H1 (cell line): ENCODE data around the gene CHTF8. TPM values are rescaled to one million over a fixed set of nuclear protein-coding genes. Genes with fewer than 3 reads are reported as not detected.

ENCODE experiments used
- CTCF ChIA-PET: fragments of 300-600 bp; sonication (Branson Sonifier 250); formaldehyde crosslinking; loops from one replicate; lab custom pipeline; 2021; ENCODE audit not compliant: partially characterized antibody; lab: Charles Lee
- POLR2A ChIA-PET: fragments of 300-600 bp; sonication (Branson Sonifier 250); formaldehyde crosslinking; loops from one replicate; lab custom pipeline; 2021; ENCODE audit warnings: inconsistent platforms; ENCODE audit not compliant: partially characterized antibody; lab: Charles Lee
- DNase-seq, 2 experiments: peaks; one replicate each; pipeline versions ENCODE4 v3.0.0 to v3.0.0-alpha.2; 2010 to 2022; ENCODE audit warnings: low spot score in 2 of 2, low read depth in 1 of 2, mixed read lengths in 1 of 2
- FAIRE-seq: peaks from 2 replicates; lab custom pipeline; 2011; peaks lifted over from hg19 to GRCh38; lab: Jason Lieb, UNC
- H2AFZ ChIP-seq: 2 replicates; pipeline ENCODE4 v1.8.1; 2012; ENCODE audit warnings: low read length, inconsistent platforms
- H2AK5ac ChIP-seq: 2 replicates; pipeline ENCODE4 v1.6.1; 2013; ENCODE audit warnings: low read depth, low read length
- H2BK120ac ChIP-seq: replicated peaks from 2 replicates; pipeline ENCODE3; 2013; ENCODE audit warnings: low read depth, low read length, inconsistent platforms
- H2BK12ac ChIP-seq: 2 replicates; pipeline ENCODE4 v1.6.1; 2013; ENCODE audit warnings: low read depth, low read length
- H2BK15ac ChIP-seq: 2 replicates; pipeline ENCODE4 v1.6.1; 2013; ENCODE audit warnings: low read length
- H2BK20ac ChIP-seq: 2 replicates; pipeline ENCODE4 v1.6.1; 2013; ENCODE audit warnings: low read length
- H2BK5ac ChIP-seq: 2 replicates; pipeline ENCODE4 v1.6.1; 2013; ENCODE audit warnings: low read depth, low read length
- H3K14ac ChIP-seq: 2 replicates; pipeline ENCODE4 v1.6.1; 2013; ENCODE audit warnings: inconsistent platforms; ENCODE audit not compliant: insufficient read length
- H3K18ac ChIP-seq: 2 replicates; pipeline ENCODE4 v1.6.1; 2013; ENCODE audit warnings: low read length; ENCODE audit errors: extremely low read depth
- H3K23ac ChIP-seq: 2 replicates; pipeline ENCODE4 v1.6.1; 2013; ENCODE audit warnings: inconsistent platforms; ENCODE audit not compliant: insufficient read length
- H3K23me2 ChIP-seq: 2 replicates; pipeline ENCODE4 v1.6.1; 2013; ENCODE audit warnings: low read depth, low read length
- H3K27ac ChIP-seq: 2 replicates; pipeline ENCODE4 v1.6.1; 2011; ENCODE audit warnings: low read depth, low read length, inconsistent platforms
- H3K27me3 ChIP-seq, 4 experiments: replicated peaks in 1 of 4; 1 replicate in 1 of 4; 2 replicates in 3 of 4; pipeline versions ENCODE4 v1.6.1 to v1.8.1; 2011 to 2013; ENCODE audit warnings: low read length in 3 of 4, mild to moderate bottlenecking in 3 of 4, inconsistent platforms in 2 of 4, mixed read lengths in 2 of 4, moderate library complexity in 1 of 4; ENCODE audit not compliant: control insufficient read depth in 3 of 4, insufficient read depth in 3 of 4; ENCODE audit errors: extremely low read depth in 1 of 4
- H3K36me3 ChIP-seq, 4 experiments: 2 replicates each; pipeline versions ENCODE4 v1.6.1 to v1.8.1; 2011 to 2013; ENCODE audit warnings: mild to moderate bottlenecking in 4 of 4, low read length in 3 of 4, moderate library complexity in 2 of 4, control low read depth in 1 of 4, inconsistent platforms in 1 of 4; ENCODE audit not compliant: insufficient read depth in 4 of 4, control insufficient read depth in 2 of 4
- H3K4ac ChIP-seq: replicated peaks from 2 replicates; pipeline ENCODE3; 2013; ENCODE audit warnings: low read length, low read depth, mixed read lengths, inconsistent platforms; ENCODE audit not compliant: insufficient read length
- H3K4me1 ChIP-seq, 4 experiments: replicated peaks in 1 of 4; 1 replicate in 1 of 4; 2 replicates in 3 of 4; pipeline versions ENCODE4 v1.6.1 to v1.8.1; 2011 to 2013; ENCODE audit warnings: low read length in 3 of 4, inconsistent platforms in 2 of 4, mixed read lengths in 1 of 4; ENCODE audit not compliant: insufficient read depth in 4 of 4, control insufficient read depth in 3 of 4
- H3K4me2 ChIP-seq, 2 experiments: 2 replicates each; pipeline versions ENCODE4 v1.6.1 to v1.8.1; 2011 to 2013; ENCODE audit warnings: low read depth in 2 of 2, low read length in 2 of 2, control low read depth in 1 of 2, inconsistent platforms in 1 of 2, mild to moderate bottlenecking in 1 of 2; ENCODE audit not compliant: insufficient read depth in 1 of 2
- H3K4me3 ChIP-seq, 4 experiments: fragments of 200-600, 300-600 bp in 1 of 4; sonication (generic), shearing (Covaris generic), sonication (Bioruptor Twin) in 1 of 4; 2 replicates each; pipeline versions ENCODE4 v1.5.1 to v1.8.1; 2011 to 2016; ENCODE audit warnings: low read length in 4 of 4, low read depth in 3 of 4, control low read depth in 2 of 4, inconsistent platforms in 2 of 4, mild to moderate bottlenecking in 2 of 4, mixed read lengths in 1 of 4, moderate library complexity in 1 of 4; ENCODE audit not compliant: insufficient read depth in 2 of 4; ENCODE audit errors: extremely low read depth in 1 of 4
- H3K56ac ChIP-seq: replicated peaks from 2 replicates; pipeline ENCODE3; 2013; ENCODE audit warnings: low read depth, mild to moderate bottlenecking, mixed read lengths, low read length, inconsistent platforms; ENCODE audit not compliant: insufficient read length
- H3K79me1 ChIP-seq: 2 replicates; pipeline ENCODE4 v1.6.1; 2013; ENCODE audit warnings: low read depth, low read length, control low read depth
- H3K79me2 ChIP-seq, 2 experiments: 2 replicates each; pipeline versions ENCODE4 v1.6.1 to v1.8.1; 2012 to 2013; ENCODE audit warnings: low read length in 2 of 2, mild to moderate bottlenecking in 2 of 2, inconsistent platforms in 1 of 2; ENCODE audit not compliant: insufficient read depth in 2 of 2, control insufficient read depth in 1 of 2
- H3K9ac ChIP-seq, 4 experiments: replicated peaks in 1 of 4; 1 replicate in 1 of 4; 2 replicates in 3 of 4; pipeline versions ENCODE4 v1.6.1 to v1.8.1; 2011 to 2013; ENCODE audit warnings: low read depth in 3 of 4, low read length in 3 of 4, control low read depth in 2 of 4, mild to moderate bottlenecking in 2 of 4, moderate library complexity in 2 of 4, inconsistent platforms in 1 of 4; ENCODE audit errors: extremely low read depth in 1 of 4
- H3K9me3 ChIP-seq, 2 experiments: 2 replicates each; pipeline versions ENCODE4 v1.6.1 to v1.8.1; 2012 to 2013; ENCODE audit warnings: mild to moderate bottlenecking in 2 of 2, moderate library complexity in 2 of 2, control low read depth in 1 of 2, inconsistent platforms in 1 of 2, low read depth in 1 of 2, low read length in 1 of 2, mixed read lengths in 1 of 2; ENCODE audit not compliant: insufficient read depth in 2 of 2
- H4K20me1 ChIP-seq, 2 experiments: replicated peaks in 1 of 2; 2 replicates each; pipeline versions ENCODE3 to v1.8.1; 2011 to 2013; ENCODE audit warnings: inconsistent platforms in 2 of 2, low read length in 2 of 2, mild to moderate bottlenecking in 1 of 2; ENCODE audit not compliant: insufficient read depth in 2 of 2, control insufficient read depth in 1 of 2
- H4K5ac ChIP-seq: 2 replicates; pipeline ENCODE4 v1.6.1; 2013; ENCODE audit warnings: low read length, low read depth, mixed read lengths, inconsistent platforms; ENCODE audit not compliant: insufficient read length
- H4K8ac ChIP-seq: 2 replicates; pipeline ENCODE4 v1.8.0; 2013; ENCODE audit warnings: mild to moderate bottlenecking, moderate library complexity, low read length, inconsistent platforms; ENCODE audit not compliant: insufficient read depth; ENCODE audit errors: extremely low read depth
- H4K91ac ChIP-seq: replicated peaks from 2 replicates; pipeline ENCODE3; 2013; ENCODE audit warnings: low read length, mixed read lengths, inconsistent platforms; ENCODE audit not compliant: insufficient read length
- POLR2AphosphoS5 ChIP-seq: IDR thresholded peaks from 2 replicates; pipeline ENCODE4 v1.6.1; 2011; ENCODE audit warnings: low read depth, low read length
- RAD21 ChIP-seq, 2 experiments: IDR thresholded peaks in 1 of 2; conservative IDR thresholded peaks in 1 of 2; 2 replicates each; pipeline ENCODE4 v1.6.1; 2011; ENCODE audit warnings: low read depth in 2 of 2, low read length in 2 of 2, improper control_type of control experiment in 1 of 2, inconsistent platforms in 1 of 2, mild to moderate bottlenecking in 1 of 2, moderate library complexity in 1 of 2
- YY1 ChIP-seq: IDR thresholded peaks from 2 replicates; pipeline ENCODE4 v1.6.1; 2011; ENCODE audit warnings: low read depth, mild to moderate bottlenecking, low read length
- WGBS, 2 experiments: shearing (Covaris generic) in 1 of 2; methylation state at CpG; one replicate each; pipeline versions ENCODE4 v1.1.6 to v1.1.7; 2013 to 2015; ENCODE audit warnings: low lambda C conversion rate in 2 of 2, mixed read lengths in 2 of 2, inconsistent platforms in 1 of 2, low coverage in 1 of 2, missing lambda C conversion rate in 1 of 2; ENCODE audit not compliant: insufficient replicate concordance in 2 of 2, insufficient coverage in 1 of 2, insufficient read length in 1 of 2; ENCODE audit errors: extremely low coverage in 1 of 2, missing lambda C conversion rate in 1 of 2; 5-methylcytosine and 5-hydroxymethylcytosine counted together
- polyA plus RNA-seq, 7 experiments: library from polyadenylated mRNA; depleted of rRNA in 3 of 7; stranded (reverse) in 5 of 7; unstranded in 2 of 7; fragments of >200 nt in 5 of 7; fragments of 200-250 nt in 2 of 7; gene quantifications; 1 replicate in 5 of 7; 2 replicates in 1 of 7; 4 replicates in 1 of 7; pipeline versions ENCODE4 v1.2.1 to v1.2.3, GENCODE V29; 2011 to 2013; ENCODE audit warnings: missing spikeins in 2 of 7, mixed read lengths in 2 of 7
- total RNA-seq: library from RNA; stranded (reverse); fragmentation: NEBNext Ultra II Directional; extraction: Animal tissue kit (Norgen Biotek cat#: 25700); gene quantifications from 2 replicates; pipeline ENCODE4 v1.2.1, GENCODE V29; 2021
- TF ChIP-seq, protein P1 (sequence below), 3 experiments: IDR thresholded peaks; 1 replicate in 2 of 3; 2 replicates in 1 of 3; pipeline versions ENCODE4 v1.5.1 to v1.6.1; 2011; ENCODE audit warnings: low read length in 3 of 3, mild to moderate bottlenecking in 3 of 3, inconsistent platforms in 2 of 3, low read depth in 1 of 3, moderate library complexity in 1 of 3; ENCODE audit not compliant: insufficient read depth in 1 of 3; ENCODE audit errors: control extremely low read depth in 1 of 3

Gene CHTF8
- total and polyA plus RNA-seq, 2 of the 8 experiments (the other 6 are each of a cell fraction or from before 2014, with no cell fraction given) = 114 to 138 TPM

- Histone ChIP-seq H3K23me2 (no peaks in the 10 kb centered on the region), H2BK15ac (peak overlapping the region; percentile 94; the same call in 1 of the 2 replicates), H2BK5ac (peak overlapping the region; percentile 67; the same call in 1 of the 2 replicates), H4K5ac (peak overlapping the region; percentile 6), H3K4me2 (no peak overlapping the region), H3K27ac (no peak overlapping the region), H3K27me3 (no peaks in the 10 kb centered on the region), H3K9ac (no peak overlapping the region), H2AFZ (no peak overlapping the region), H2BK12ac (peak overlapping the region; percentile 99; the same call in 1 of the 2 replicates), H4K8ac (no peak overlapping the region), H2BK120ac (peak overlapping the region; percentile 55), H3K79me2 (no peaks in the 10 kb centered on the region), H3K18ac (peak overlapping the region; percentile 55; the same call in 1 of the 2 replicates), H3K4me1 (peaks cover 0 to 8% (median 3%) of the 10 kb centered on the region in 4 experiments; a peak in 5 of 7 replicates), H3K4ac (peak overlapping the region; percentile 46), H4K20me1 (no peaks in the 10 kb centered on the region), H3K79me1 (no peaks in the 10 kb centered on the region), H2AK5ac (peak overlapping the region; percentile 89; the same call in 1 of the 2 replicates), H3K56ac (no peak overlapping the region), H3K36me3 (no peaks in the 10 kb centered on the region), H3K9me3 (no peaks in the 10 kb centered on the region), H2BK20ac (peak overlapping the region; percentile 93), H3K23ac (no peak overlapping the region), H3K14ac (no peak overlapping the region), H4K91ac (peak overlapping the region; percentile 70), H3K4me3 (no peak overlapping the region)
- WGBS, 2 experiments = 97% methylated on average over 14 of the region's 16 CpGs; no CpG with 5 or more reads in 1 of the 2 experiments
- CTCF ChIA-PET = interaction anchor here (0.5 to 2.5 kb wide), 13 partner anchors 9 to 565 kb away, joined by 3 to 9 read pairs (median 4); partner anchors contain the start of gene HAS3
- FAIRE-seq (no peak), DNase-seq (no peak)
- peak; percentile 54 to 73 for TF ChIP-seq RAD21 (IDR thresholded peaks at IDR 0.05 in 1 of 2, conservative IDR thresholded peaks at IDR 0.05 in 1 of 2; ENCODE audit: low read depth in 2 of 2, low read length in 2 of 2)
- TF ChIP-seq YY1 = peak; percentile 71; the same call in 1 of the 2 replicates
- TF ChIP-seq, protein P1, sequence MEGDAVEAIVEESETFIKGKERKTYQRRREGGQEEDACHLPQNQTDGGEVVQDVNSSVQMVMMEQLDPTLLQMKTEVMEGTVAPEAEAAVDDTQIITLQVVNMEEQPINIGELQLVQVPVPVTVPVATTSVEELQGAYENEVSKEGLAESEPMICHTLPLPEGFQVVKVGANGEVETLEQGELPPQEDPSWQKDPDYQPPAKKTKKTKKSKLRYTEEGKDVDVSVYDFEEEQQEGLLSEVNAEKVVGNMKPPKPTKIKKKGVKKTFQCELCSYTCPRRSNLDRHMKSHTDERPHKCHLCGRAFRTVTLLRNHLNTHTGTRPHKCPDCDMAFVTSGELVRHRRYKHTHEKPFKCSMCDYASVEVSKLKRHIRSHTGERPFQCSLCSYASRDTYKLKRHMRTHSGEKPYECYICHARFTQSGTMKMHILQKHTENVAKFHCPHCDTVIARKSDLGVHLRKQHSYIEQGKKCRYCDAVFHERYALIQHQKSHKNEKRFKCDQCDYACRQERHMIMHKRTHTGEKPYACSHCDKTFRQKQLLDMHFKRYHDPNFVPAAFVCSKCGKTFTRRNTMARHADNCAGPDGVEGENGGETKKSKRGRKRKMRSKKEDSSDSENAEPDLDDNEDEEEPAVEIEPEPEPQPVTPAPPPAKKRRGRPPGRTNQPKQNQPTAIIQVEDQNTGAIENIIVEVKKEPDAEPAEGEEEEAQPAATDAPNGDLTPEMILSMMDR (IDR thresholded peaks at IDR 0.05; ENCODE audit: control extremely low read depth in 1 of 3, insufficient read depth in 1 of 3, low read depth in 1 of 3, low read length in 3 of 3) = peak; percentile 70 to 77 (median 74)
- no peak for TF ChIP-seq POLR2AphosphoS5
- POLR2A ChIA-PET = interaction anchor here (1.1 to 3.6 kb wide), 3 partner anchors 11 to 49 kb away, joined by 3 to 15 read pairs (median 9); partner anchors contain the start of gene UTP4
Measured at GRCh38 chr16:69083306-69083941, 49.0 kb downstream of the CHTF8 start.
